ENCODE measurements around the gene MAST4. TPM values are rescaled to one million over a fixed set of nuclear protein-coding genes. Genes with fewer than 3 reads are reported as not detected.

The MAST4 gene
- total and polyA plus RNA-seq, 7 experiments from 2014 or later, result 11.3 to 39.0 (median 28.3) TPM

GRCh38 chr5:66929281-66929680 lies 333.1 kb downstream of the MAST4 start:
- no peak overlapping the region for H3K4me3 ChIP-seq (ENCODE audit: low read length)
- Mint-ChIP-seq H3K27me3 (peaks cover 3 to 22% (median 8%) of the 10 kb centered on the region in 5 donors), H3K9me3 (no peaks in the 10 kb centered on the region), H3K4me3 (no peak overlapping the region), H3K4me1 (no peaks in the 10 kb centered on the region), H3K36me3 (peaks cover 0 to 9% (median 0%) of the 10 kb centered on the region in 5 donors), H3K27ac (no peak overlapping the region)
- H3K27me3 ChIP-seq (ENCODE audit: control insufficient read depth in 2 of 2, insufficient read depth in 2 of 2, low read length in 2 of 2), result no peaks in the 10 kb centered on the region
- H3K27ac ChIP-seq (ENCODE audit: low read depth, low read length), result no peak overlapping the region
- ChIA-PET POLR2A (no interaction called here), CTCF (no interaction called here)
- intact Hi-C loops (cut with micrococcal nuclease), result no loop called here
- ATAC-seq, result no peak
- no peaks in the 10 kb centered on the region for H3K36me3 ChIP-seq (ENCODE audit: control insufficient read depth in 2 of 3, insufficient read depth in 3 of 3, low read length in 3 of 3)
- no peak for DNase-seq
- no peaks in the 10 kb centered on the region for H3K4me1 ChIP-seq (ENCODE audit: control insufficient read depth in 2 of 2, insufficient read depth in 2 of 2, low read length in 2 of 2)
- H3K9me3 ChIP-seq (ENCODE audit: control insufficient read depth in 2 of 3, low read length in 3 of 3), result no peaks in the 10 kb centered on the region

GRCh38 chr5:66929995-66930394 lies 333.8 kb downstream of the MAST4 start:
- Histone ChIP-seq H3K9me3 (ENCODE audit: control insufficient read depth in 2 of 3, low read length in 3 of 3) (no peaks in the 10 kb centered on the region), H3K4me1 (ENCODE audit: control insufficient read depth in 2 of 2, insufficient read depth in 2 of 2, low read length in 2 of 2) (no peaks in the 10 kb centered on the region), H3K36me3 (ENCODE audit: control insufficient read depth in 2 of 3, insufficient read depth in 3 of 3, low read length in 3 of 3) (no peaks in the 10 kb centered on the region), H3K27ac (ENCODE audit: low read depth, low read length) (no peak overlapping the region), H3K27me3 (ENCODE audit: control insufficient read depth in 2 of 2, insufficient read depth in 2 of 2, low read length in 2 of 2) (no peaks in the 10 kb centered on the region), H3K4me3 (ENCODE audit: low read length) (no peak overlapping the region)
- H3K27me3 Mint-ChIP-seq, result peaks cover 3 to 24% (median 11%) of the 10 kb centered on the region in 5 donors
- no peak overlapping the region for H3K27ac Mint-ChIP-seq
- intact Hi-C loops (cut with micrococcal nuclease), result no loop called here
- no peaks in the 10 kb centered on the region for H3K9me3 Mint-ChIP-seq
- H3K36me3 Mint-ChIP-seq, result peaks cover 0 to 9% (median 0%) of the 10 kb centered on the region in 5 donors
- POLR2A ChIA-PET, result no interaction called here
- no peak overlapping the region for H3K4me3 Mint-ChIP-seq
- DNase-seq, result no peak
- no peak for ATAC-seq
- H3K4me1 Mint-ChIP-seq, result no peaks in the 10 kb centered on the region
- CTCF ChIA-PET, result no interaction called here

DNA sequence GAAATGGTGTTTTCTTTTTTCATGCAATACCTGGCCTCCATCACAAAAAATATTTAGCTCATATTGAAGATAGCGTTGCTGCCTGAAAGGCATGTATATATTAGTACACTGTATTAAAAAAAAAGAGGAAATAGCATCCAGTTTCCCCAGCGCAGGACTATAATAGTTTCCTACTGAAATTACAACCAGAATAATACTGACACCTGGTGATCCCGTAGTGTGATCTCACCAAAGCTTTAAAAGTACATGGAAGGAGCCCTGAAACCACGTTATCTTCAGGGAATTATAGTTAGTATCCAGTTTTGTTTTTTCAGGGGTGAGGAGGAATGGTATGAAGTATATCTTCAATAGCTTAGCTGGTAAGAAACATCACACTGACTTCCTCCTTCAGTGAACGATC lies 335.5 kb downstream of the MAST4 start:
- Histone ChIP-seq H3K4me3 (ENCODE audit: low read length) (no peak overlapping the region), H3K9me3 (ENCODE audit: control insufficient read depth in 2 of 3, low read length in 3 of 3) (no peaks in the 10 kb centered on the region), H3K27me3 (ENCODE audit: control insufficient read depth in 2 of 2, insufficient read depth in 2 of 2, low read length in 2 of 2) (no peaks in the 10 kb centered on the region), H3K4me1 (ENCODE audit: control insufficient read depth in 2 of 2, insufficient read depth in 2 of 2, low read length in 2 of 2) (no peaks in the 10 kb centered on the region), H3K36me3 (ENCODE audit: control insufficient read depth in 2 of 3, insufficient read depth in 3 of 3, low read length in 3 of 3) (no peaks in the 10 kb centered on the region), H3K27ac (ENCODE audit: low read depth, low read length) (no peak overlapping the region)
- no peaks in the 10 kb centered on the region for H3K4me1 Mint-ChIP-seq
- no peak for ATAC-seq
- H3K36me3 Mint-ChIP-seq, result peaks cover 0 to 13% (median 0%) of the 10 kb centered on the region in 5 donors
- POLR2A ChIA-PET, result no interaction called here
- CTCF ChIA-PET, result no interaction called here
- H3K27ac Mint-ChIP-seq, result no peak overlapping the region
- H3K9me3 Mint-ChIP-seq, result no peaks in the 10 kb centered on the region
- H3K27me3 Mint-ChIP-seq, result peaks cover 3 to 22% (median 21%) of the 10 kb centered on the region in 5 donors
- intact Hi-C loops (cut with micrococcal nuclease), result no loop called here
- H3K4me3 Mint-ChIP-seq, result no peak overlapping the region
- DNase-seq, result no peak

DNA sequence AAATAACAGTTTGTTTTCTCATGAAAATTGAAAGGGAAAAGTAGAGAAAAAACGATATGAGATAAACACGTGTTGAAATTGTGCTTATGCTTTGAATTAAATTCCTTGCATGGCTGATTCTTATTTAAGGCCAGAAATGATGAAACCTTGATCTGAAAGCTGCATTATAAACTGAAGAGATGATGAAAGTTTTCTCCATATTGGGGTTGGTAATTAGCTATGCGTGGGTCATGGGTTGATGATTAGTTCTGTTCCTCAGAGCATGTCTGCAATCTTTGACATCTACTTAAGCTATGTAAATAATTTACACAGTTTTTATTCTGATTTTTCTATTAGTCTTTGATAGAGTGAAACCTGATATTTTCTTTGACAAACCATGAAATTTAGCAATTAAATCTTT lies 336.3 kb downstream of the MAST4 start:
- Histone ChIP-seq H3K27ac (ENCODE audit: low read depth, low read length) (no peak overlapping the region), H3K36me3 (ENCODE audit: control insufficient read depth in 2 of 3, insufficient read depth in 3 of 3, low read length in 3 of 3) (no peaks in the 10 kb centered on the region), H3K4me3 (ENCODE audit: low read length) (no peak overlapping the region), H3K9me3 (ENCODE audit: control insufficient read depth in 2 of 3, low read length in 3 of 3) (no peaks in the 10 kb centered on the region), H3K27me3 (ENCODE audit: control insufficient read depth in 2 of 2, insufficient read depth in 2 of 2, low read length in 2 of 2) (no peaks in the 10 kb centered on the region), H3K4me1 (ENCODE audit: control insufficient read depth in 2 of 2, insufficient read depth in 2 of 2, low read length in 2 of 2) (no peaks in the 10 kb centered on the region)
- CTCF ChIA-PET, result no interaction called here
- Mint-ChIP-seq H3K36me3 (peaks cover 0 to 14% (median 0%) of the 10 kb centered on the region in 5 donors), H3K27me3 (peaks cover 3 to 25% (median 19%) of the 10 kb centered on the region in 5 donors), H3K27ac (no peak overlapping the region), H3K4me3 (no peak overlapping the region), H3K9me3 (no peaks in the 10 kb centered on the region), H3K4me1 (no peaks in the 10 kb centered on the region)
- DNase-seq, result no peak
- no peak for ATAC-seq
- POLR2A ChIA-PET, result no interaction called here
- intact Hi-C loops (cut with micrococcal nuclease), result no loop called here

DNA sequence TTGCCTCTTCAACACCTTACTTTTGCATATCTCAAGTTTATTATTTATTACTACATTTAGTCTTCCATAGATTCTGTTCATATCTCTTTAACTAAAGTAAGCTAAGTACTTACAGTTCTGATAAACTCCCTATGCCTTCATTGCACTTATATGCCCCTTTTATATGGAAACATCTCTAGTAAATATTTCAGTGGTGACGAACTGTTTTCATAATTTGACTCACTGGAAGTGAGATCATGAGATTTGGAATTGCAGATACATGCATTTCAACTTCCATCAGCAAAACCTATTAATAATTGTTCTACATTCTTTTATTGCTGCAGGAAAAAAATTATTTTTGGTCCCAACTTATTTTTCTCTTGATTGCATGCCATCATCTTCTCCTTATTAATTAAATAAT lies 336.9 kb downstream of the MAST4 start:
- Histone ChIP-seq H3K4me3 (ENCODE audit: low read length) (no peak overlapping the region), H3K27me3 (ENCODE audit: control insufficient read depth in 2 of 2, insufficient read depth in 2 of 2, low read length in 2 of 2) (no peaks in the 10 kb centered on the region), H3K36me3 (ENCODE audit: control insufficient read depth in 2 of 3, insufficient read depth in 3 of 3, low read length in 3 of 3) (no peaks in the 10 kb centered on the region), H3K27ac (ENCODE audit: low read depth, low read length) (no peak overlapping the region), H3K4me1 (ENCODE audit: control insufficient read depth in 2 of 2, insufficient read depth in 2 of 2, low read length in 2 of 2) (no peaks in the 10 kb centered on the region), H3K9me3 (ENCODE audit: control insufficient read depth in 2 of 3, low read length in 3 of 3) (no peaks in the 10 kb centered on the region)
- H3K9me3 Mint-ChIP-seq, result no peaks in the 10 kb centered on the region
- intact Hi-C loops (cut with micrococcal nuclease), result no loop called here
- peaks cover 3 to 25% (median 16%) of the 10 kb centered on the region in 5 donors for H3K27me3 Mint-ChIP-seq
- ChIA-PET POLR2A (no interaction called here), CTCF (no interaction called here)
- DNase-seq (no peak), ATAC-seq (no peak)
- peaks cover 0 to 13% (median 0%) of the 10 kb centered on the region in 5 donors for H3K36me3 Mint-ChIP-seq
- no peak overlapping the region for H3K4me3 Mint-ChIP-seq
- H3K27ac Mint-ChIP-seq, result no peak overlapping the region
- no peaks in the 10 kb centered on the region for H3K4me1 Mint-ChIP-seq

GRCh38 chr5:66939094-66939493 lies 342.9 kb downstream of the MAST4 start:
- no peaks in the 10 kb centered on the region for H3K27me3 ChIP-seq (ENCODE audit: control insufficient read depth in 2 of 2, insufficient read depth in 2 of 2, low read length in 2 of 2)
- peaks cover 3 to 23% (median 13%) of the 10 kb centered on the region in 5 donors for H3K27me3 Mint-ChIP-seq
- H3K27ac Mint-ChIP-seq, result no peak overlapping the region
- no peaks in the 10 kb centered on the region for H3K9me3 ChIP-seq (ENCODE audit: control insufficient read depth in 2 of 3, low read length in 3 of 3)
- ATAC-seq (no peak), DNase-seq (no peak)
- intact Hi-C loops (cut with micrococcal nuclease), result no loop called here
- no peaks in the 10 kb centered on the region for H3K36me3 ChIP-seq (ENCODE audit: control insufficient read depth in 2 of 3, insufficient read depth in 3 of 3, low read length in 3 of 3)
- H3K4me3 ChIP-seq (ENCODE audit: low read length), result no peak overlapping the region
- H3K4me1 ChIP-seq (ENCODE audit: control insufficient read depth in 2 of 2, insufficient read depth in 2 of 2, low read length in 2 of 2), result no peaks in the 10 kb centered on the region
- ChIA-PET POLR2A (no interaction called here), CTCF (no interaction called here)
- H3K36me3 Mint-ChIP-seq, result peaks cover 0 to 22% (median 0%) of the 10 kb centered on the region in 5 donors
- peaks cover 0 to 15% (median 8%) of the 10 kb centered on the region in 11 donors for H3K9me3 Mint-ChIP-seq
- H3K4me3 Mint-ChIP-seq, result no peak overlapping the region
- peaks cover 0 to 3% (median 0%) of the 10 kb centered on the region in 7 donors for H3K4me1 Mint-ChIP-seq
- no peak overlapping the region for H3K27ac ChIP-seq (ENCODE audit: low read depth, low read length)

- CTCF ChIA-PET, result no interaction called here
- Histone ChIP-seq H3K9me3 (ENCODE audit: control insufficient read depth in 2 of 3, low read length in 3 of 3) (no peaks in the 10 kb centered on the region), H3K4me1 (ENCODE audit: control insufficient read depth in 2 of 2, insufficient read depth in 2 of 2, low read length in 2 of 2) (no peaks in the 10 kb centered on the region), H3K4me3 (ENCODE audit: low read length) (no peak overlapping the region), H3K27ac (ENCODE audit: low read depth, low read length) (no peak overlapping the region), H3K36me3 (ENCODE audit: control insufficient read depth in 2 of 3, insufficient read depth in 3 of 3, low read length in 3 of 3) (no peaks in the 10 kb centered on the region), H3K27me3 (ENCODE audit: control insufficient read depth in 2 of 2, insufficient read depth in 2 of 2, low read length in 2 of 2) (no peaks in the 10 kb centered on the region)
- H3K27ac Mint-ChIP-seq, result no peak overlapping the region
- H3K36me3 Mint-ChIP-seq, result peaks cover 0 to 15% (median 0%) of the 10 kb centered on the region in 5 donors
- POLR2A ChIA-PET, result no interaction called here
- H3K9me3 Mint-ChIP-seq, result peaks cover 0 to 6% (median 0%) of the 10 kb centered on the region in 11 donors
- ATAC-seq, result no peak
- intact Hi-C loops (cut with micrococcal nuclease), result no loop called here
- peak in 1 of 9 donors; percentile 23 for DNase-seq
- H3K4me3 Mint-ChIP-seq, result no peak overlapping the region
- peaks cover 0 to 13% (median 0%) of the 10 kb centered on the region in 7 donors for H3K4me1 Mint-ChIP-seq
- H3K27me3 Mint-ChIP-seq, result peaks cover 5 to 20% (median 6%) of the 10 kb centered on the region in 5 donors
Observed at GRCh38 chr5:66945389-66946349, 349.5 kb downstream of the MAST4 start.
